ENCODE data around the gene ABCC8.

The ABCC8 gene

DNA sequence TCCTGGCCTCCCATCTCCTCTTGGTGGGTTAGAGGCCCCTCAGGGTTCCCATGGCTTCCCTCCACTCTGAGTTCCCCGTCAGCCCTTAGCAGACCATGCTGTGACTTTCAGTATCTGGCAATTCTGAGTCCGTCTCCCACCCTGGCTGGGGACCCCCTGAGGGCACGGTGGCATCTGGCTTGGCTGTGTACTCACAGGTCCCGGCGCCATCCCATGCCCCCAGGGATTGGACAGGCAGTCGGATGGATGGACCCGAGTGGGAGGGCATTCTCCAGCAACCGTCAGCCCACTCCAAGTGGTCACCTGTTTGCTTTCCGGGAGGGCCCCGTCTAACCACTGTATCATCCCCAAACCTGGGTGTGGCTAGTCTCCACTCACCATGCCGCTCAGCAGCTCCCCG lies 24.0 kb upstream of the ABCC8 start:
- no peaks in the 10 kb centered on the region for H3K4me1 ChIP-seq (ENCODE audit: control insufficient read depth, insufficient read depth, low read length)
- H3K27ac ChIP-seq (ENCODE audit: low read depth, low read length), result no peak overlapping the region
- no peak overlapping the region for H3K4me3 ChIP-seq (ENCODE audit: low read length)
- no peaks in the 10 kb centered on the region for H3K36me3 ChIP-seq (ENCODE audit: control insufficient read depth, insufficient read depth, low read length)
- no peaks in the 10 kb centered on the region for H3K27me3 ChIP-seq (ENCODE audit: control insufficient read depth, insufficient read depth, low read length)
- no peak overlapping the region for H3K9ac ChIP-seq (ENCODE audit: low read length)

DNA sequence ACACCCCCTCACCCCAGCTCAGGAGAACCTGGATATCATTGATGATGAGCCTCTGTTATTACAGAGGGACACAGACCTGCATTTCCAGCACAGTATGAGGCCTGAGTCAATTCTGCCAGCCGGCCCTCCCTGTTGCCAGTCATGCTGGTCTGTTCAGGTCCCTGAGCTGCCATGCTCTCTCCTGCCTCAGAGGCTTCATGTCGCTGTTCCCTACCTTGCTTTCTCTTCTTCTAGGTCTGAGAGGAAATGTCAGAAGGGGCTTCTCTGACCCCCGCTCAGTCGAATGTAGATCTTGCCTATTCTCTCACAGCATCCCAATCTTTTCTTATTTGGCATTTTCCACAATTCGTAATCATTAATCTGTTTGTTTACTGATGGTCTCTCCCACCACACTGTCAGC lies 21.8 kb upstream of the ABCC8 start:
- no peaks in the 10 kb centered on the region for H3K36me3 ChIP-seq (ENCODE audit: control insufficient read depth, insufficient read depth, low read length)
- no peak overlapping the region for H3K27ac ChIP-seq (ENCODE audit: low read depth, low read length)
- no peaks in the 10 kb centered on the region for H3K27me3 ChIP-seq (ENCODE audit: control insufficient read depth, insufficient read depth, low read length)
- no peak overlapping the region for H3K4me3 ChIP-seq (ENCODE audit: low read length)
- no peaks in the 10 kb centered on the region for H3K4me1 ChIP-seq (ENCODE audit: control insufficient read depth, insufficient read depth, low read length)
- no peak overlapping the region for H3K9ac ChIP-seq (ENCODE audit: low read length)

DNA sequence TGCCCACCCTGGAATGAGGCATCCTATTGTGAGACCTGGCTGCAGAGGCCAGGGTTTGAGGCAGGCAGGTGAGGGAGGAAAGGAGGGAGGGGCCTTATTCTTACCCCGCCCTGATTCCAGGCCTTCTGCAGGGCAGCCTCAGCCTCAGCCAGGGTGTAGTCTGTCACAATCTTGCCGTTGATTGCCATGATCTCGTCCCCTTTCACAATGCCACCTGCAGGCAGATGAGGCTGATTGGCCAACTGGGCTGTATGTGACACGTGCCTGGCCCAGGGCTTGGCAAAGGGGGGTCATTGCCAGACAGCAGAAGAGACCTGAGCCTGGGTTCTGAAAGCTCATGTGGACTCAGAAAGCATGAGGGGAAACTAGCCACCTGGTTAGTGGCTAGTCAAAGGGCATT lies 21.4 kb upstream of the ABCC8 start:
- Histone ChIP-seq H3K9ac (ENCODE audit: low read length) (no peak overlapping the region), H3K36me3 (ENCODE audit: control insufficient read depth, insufficient read depth, low read length) (no peaks in the 10 kb centered on the region), H3K27me3 (ENCODE audit: control insufficient read depth, insufficient read depth, low read length) (no peaks in the 10 kb centered on the region), H3K27ac (ENCODE audit: low read depth, low read length) (no peak overlapping the region), H3K4me1 (ENCODE audit: control insufficient read depth, insufficient read depth, low read length) (no peaks in the 10 kb centered on the region), H3K4me3 (ENCODE audit: low read length) (no peak overlapping the region)

DNA sequence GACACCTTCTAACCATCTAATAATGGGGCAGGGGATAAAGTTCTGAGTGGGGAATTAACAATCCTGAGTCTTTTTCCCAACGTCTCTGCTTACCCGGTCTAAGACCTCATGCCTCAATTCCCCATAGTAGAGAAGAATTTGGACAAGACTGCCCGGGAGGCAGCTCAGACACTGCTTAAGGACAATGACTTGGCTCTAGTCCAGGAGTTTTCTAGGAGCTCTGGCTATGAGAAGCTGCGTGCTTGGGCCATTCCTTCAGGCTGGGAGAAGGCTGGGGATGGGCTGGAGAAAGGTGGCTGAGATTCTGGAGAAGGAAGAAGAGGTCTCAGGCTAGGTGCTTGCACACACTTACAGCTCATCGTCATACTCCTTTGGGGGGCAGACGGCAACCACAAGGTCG lies 19.8 kb upstream of the ABCC8 start:
- no peak overlapping the region for H3K4me3 ChIP-seq (ENCODE audit: low read length)
- H3K27ac ChIP-seq (ENCODE audit: low read depth, low read length), result no peak overlapping the region
- no peaks in the 10 kb centered on the region for H3K36me3 ChIP-seq (ENCODE audit: control insufficient read depth, insufficient read depth, low read length)
- H3K9ac ChIP-seq (ENCODE audit: low read length), result no peak overlapping the region
- H3K4me1 ChIP-seq (ENCODE audit: control insufficient read depth, insufficient read depth, low read length), result no peaks in the 10 kb centered on the region
- no peaks in the 10 kb centered on the region for H3K27me3 ChIP-seq (ENCODE audit: control insufficient read depth, insufficient read depth, low read length)

DNA sequence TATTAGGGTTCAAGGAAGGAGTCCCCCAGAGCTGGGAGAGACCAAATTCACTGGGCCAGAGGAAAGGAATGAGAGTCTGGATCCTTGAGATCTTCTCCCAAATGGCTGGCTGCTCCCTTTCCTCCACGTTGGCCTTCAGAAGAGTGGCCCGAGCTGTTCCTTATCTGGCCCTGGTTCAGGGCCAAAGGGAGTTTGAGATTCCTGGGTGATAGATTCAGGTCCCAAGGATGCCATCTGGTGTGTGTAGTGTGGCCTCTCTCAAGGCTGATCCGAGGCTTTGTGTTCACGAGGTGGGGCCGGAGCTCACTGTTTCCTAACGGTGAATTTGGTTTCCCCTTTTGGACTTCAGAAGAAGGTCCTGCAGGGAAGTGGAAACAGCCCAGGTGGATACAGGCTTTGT lies 17.4 kb upstream of the ABCC8 start:
- no peak overlapping the region for H3K27ac ChIP-seq (ENCODE audit: low read depth, low read length)
- H3K4me3 ChIP-seq (ENCODE audit: low read length), result no peak overlapping the region
- no peaks in the 10 kb centered on the region for H3K36me3 ChIP-seq (ENCODE audit: control insufficient read depth, insufficient read depth, low read length)
- no peaks in the 10 kb centered on the region for H3K27me3 ChIP-seq (ENCODE audit: control insufficient read depth, insufficient read depth, low read length)
- no peaks in the 10 kb centered on the region for H3K4me1 ChIP-seq (ENCODE audit: control insufficient read depth, insufficient read depth, low read length)
- no peak overlapping the region for H3K9ac ChIP-seq (ENCODE audit: low read length)

DNA sequence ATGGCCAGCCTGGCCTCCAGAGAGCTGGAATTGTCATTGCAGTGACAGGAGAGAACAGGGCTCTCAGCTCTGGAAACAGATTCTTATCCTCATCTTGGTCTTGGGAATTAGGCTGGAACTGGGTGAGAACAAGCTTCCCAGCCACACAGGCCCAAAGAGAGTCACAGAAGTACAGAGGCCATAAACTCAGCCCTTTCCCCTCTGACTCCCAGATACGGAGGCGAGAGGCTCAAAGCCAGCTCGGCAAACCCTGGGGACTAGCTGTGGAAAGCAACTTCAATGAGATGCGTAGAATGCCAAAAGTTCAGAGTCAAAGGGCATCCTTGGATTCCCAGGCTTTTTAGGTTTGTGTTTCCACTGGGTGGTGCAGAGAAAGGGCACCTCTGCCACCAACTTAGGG lies 14.3 kb upstream of the ABCC8 start:
- Histone ChIP-seq H3K27me3 (ENCODE audit: control insufficient read depth, insufficient read depth, low read length) (no peaks in the 10 kb centered on the region), H3K4me3 (ENCODE audit: low read length) (no peak overlapping the region), H3K36me3 (ENCODE audit: control insufficient read depth, insufficient read depth, low read length) (no peaks in the 10 kb centered on the region), H3K4me1 (ENCODE audit: control insufficient read depth, insufficient read depth, low read length) (no peaks in the 10 kb centered on the region), H3K9ac (ENCODE audit: low read length) (no peak overlapping the region), H3K27ac (ENCODE audit: low read depth, low read length) (no peak overlapping the region)

DNA sequence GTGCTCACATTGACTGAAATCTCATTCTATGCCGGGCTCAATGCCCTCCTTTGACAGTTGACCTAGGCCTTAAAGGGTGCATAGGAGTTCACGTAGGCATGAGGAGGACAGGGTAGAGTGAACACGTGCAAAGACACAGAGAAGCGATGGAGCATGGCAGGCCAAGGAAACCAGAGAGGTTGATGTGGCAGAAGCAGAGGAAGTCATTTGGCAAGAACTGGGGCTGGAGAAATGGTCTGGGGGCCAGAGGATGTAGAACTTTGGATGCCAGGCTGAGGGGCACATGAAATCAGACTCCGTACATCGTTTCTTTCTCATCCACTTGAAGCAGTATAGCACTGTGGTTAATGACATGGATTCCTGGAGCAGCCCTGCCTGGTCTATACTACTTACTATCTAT lies 13.6 kb upstream of the ABCC8 start:
- H3K27ac ChIP-seq (ENCODE audit: low read depth, low read length), result no peak overlapping the region
- no peaks in the 10 kb centered on the region for H3K4me1 ChIP-seq (ENCODE audit: control insufficient read depth, insufficient read depth, low read length)
- no peak overlapping the region for H3K9ac ChIP-seq (ENCODE audit: low read length)
- H3K27me3 ChIP-seq (ENCODE audit: control insufficient read depth, insufficient read depth, low read length), result no peaks in the 10 kb centered on the region
- no peaks in the 10 kb centered on the region for H3K36me3 ChIP-seq (ENCODE audit: control insufficient read depth, insufficient read depth, low read length)
- H3K4me3 ChIP-seq (ENCODE audit: low read length), result no peak overlapping the region

DNA sequence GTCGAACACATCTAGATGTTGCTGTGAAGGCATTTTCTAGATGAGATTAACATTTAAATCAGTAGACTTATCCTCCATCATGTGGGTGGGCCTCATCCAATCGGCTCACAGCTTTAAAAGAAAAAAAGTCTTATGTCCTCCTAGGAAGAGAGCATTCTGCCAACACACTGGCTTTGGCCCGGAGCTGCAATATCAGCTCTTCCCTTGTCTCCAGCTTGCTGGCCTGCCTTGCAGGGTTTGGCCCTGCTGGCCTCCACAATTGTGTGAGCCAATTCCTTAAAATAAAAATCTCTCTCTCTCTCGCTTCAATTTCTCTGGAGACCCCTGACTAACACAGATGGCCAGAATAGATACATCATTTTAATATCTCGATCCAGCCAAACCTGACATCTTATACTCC lies 13.1 kb upstream of the ABCC8 start:
- Histone ChIP-seq H3K27me3 (ENCODE audit: control insufficient read depth, insufficient read depth, low read length) (no peaks in the 10 kb centered on the region), H3K36me3 (ENCODE audit: control insufficient read depth, insufficient read depth, low read length) (no peaks in the 10 kb centered on the region), H3K9ac (ENCODE audit: low read length) (no peak overlapping the region), H3K4me1 (ENCODE audit: control insufficient read depth, insufficient read depth, low read length) (no peaks in the 10 kb centered on the region), H3K27ac (ENCODE audit: low read depth, low read length) (no peak overlapping the region), H3K4me3 (ENCODE audit: low read length) (no peak overlapping the region)

DNA sequence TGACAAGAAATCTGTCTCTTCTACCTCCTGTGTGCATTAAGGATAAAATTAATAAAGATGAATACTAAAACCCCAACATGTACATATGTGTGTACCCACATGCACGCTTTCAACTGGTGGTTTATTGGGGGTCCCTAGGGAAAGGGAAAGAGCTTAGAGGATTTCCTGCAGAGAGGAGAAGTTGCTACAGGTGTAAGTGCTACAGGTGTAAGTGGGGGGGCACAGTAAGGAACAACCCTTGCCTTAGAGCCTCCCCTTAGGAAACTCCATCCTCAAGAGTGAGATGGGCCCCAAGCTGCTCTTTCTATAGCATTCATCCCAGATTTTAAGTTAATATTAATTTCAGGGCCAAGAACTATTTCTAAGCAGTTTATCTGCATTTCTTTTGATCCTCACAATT lies 11.9 kb upstream of the ABCC8 start:
- H3K4me1 ChIP-seq (ENCODE audit: control insufficient read depth, insufficient read depth, low read length), result no peaks in the 10 kb centered on the region
- no peak overlapping the region for H3K4me3 ChIP-seq (ENCODE audit: low read length)
- H3K27me3 ChIP-seq (ENCODE audit: control insufficient read depth, insufficient read depth, low read length), result no peaks in the 10 kb centered on the region
- no peak overlapping the region for H3K27ac ChIP-seq (ENCODE audit: low read depth, low read length)
- no peaks in the 10 kb centered on the region for H3K36me3 ChIP-seq (ENCODE audit: control insufficient read depth, insufficient read depth, low read length)
- H3K9ac ChIP-seq (ENCODE audit: low read length), result no peak overlapping the region

DNA sequence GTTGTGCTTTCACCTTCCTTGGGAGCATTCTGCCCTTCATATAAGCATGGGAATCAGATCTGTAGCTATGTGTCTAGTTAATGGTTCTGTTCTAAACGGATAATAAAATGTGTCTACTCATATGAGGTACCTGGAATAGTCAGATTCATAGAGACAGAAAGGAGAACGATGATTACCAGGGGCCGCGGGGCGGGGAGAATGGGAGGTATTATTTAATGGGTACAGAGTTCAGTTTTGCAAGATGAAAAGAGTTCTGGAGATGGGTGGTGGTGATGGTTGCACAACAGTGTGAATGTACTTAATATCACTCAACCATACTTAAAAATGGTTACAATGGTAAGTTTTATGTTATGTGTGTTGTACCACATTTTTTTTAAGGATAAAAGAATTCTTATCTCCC lies 10.0 kb upstream of the ABCC8 start:
- Histone ChIP-seq H3K27me3 (ENCODE audit: control insufficient read depth, insufficient read depth, low read length) (no peaks in the 10 kb centered on the region), H3K36me3 (ENCODE audit: control insufficient read depth, insufficient read depth, low read length) (no peaks in the 10 kb centered on the region), H3K9ac (ENCODE audit: low read length) (no peak overlapping the region), H3K4me3 (ENCODE audit: low read length) (no peak overlapping the region), H3K4me1 (ENCODE audit: control insufficient read depth, insufficient read depth, low read length) (no peaks in the 10 kb centered on the region), H3K27ac (ENCODE audit: low read depth, low read length) (no peak overlapping the region)

DNA sequence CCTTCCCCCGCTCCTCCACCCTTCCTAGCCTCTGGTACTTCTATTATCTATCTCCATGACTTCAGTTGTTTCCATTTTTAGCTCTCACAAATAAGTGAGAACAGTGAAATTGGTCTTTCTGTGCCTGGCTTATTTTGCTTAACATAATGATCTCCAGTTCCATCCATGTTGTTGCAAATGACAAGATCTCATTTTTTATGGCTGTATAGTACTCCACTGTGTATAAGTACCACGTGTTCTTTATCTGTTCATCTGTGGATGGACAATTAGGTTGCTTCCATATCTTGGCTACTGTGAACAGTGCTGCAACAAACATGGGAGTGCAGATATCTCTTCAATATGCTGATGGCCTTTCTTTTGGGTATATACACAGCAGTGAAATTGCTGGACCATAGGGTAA lies 6.9 kb upstream of the ABCC8 start:
- no peak overlapping the region for H3K27ac ChIP-seq (ENCODE audit: low read depth, low read length)
- H3K9ac ChIP-seq (ENCODE audit: low read length), result no peak overlapping the region
- no peak overlapping the region for H3K4me3 ChIP-seq (ENCODE audit: low read length)
- no peaks in the 10 kb centered on the region for H3K36me3 ChIP-seq (ENCODE audit: control insufficient read depth, insufficient read depth, low read length)
- no peaks in the 10 kb centered on the region for H3K4me1 ChIP-seq (ENCODE audit: control insufficient read depth, insufficient read depth, low read length)
- H3K27me3 ChIP-seq (ENCODE audit: control insufficient read depth, insufficient read depth, low read length), result peaks cover 6% of the 10 kb centered on the region

DNA sequence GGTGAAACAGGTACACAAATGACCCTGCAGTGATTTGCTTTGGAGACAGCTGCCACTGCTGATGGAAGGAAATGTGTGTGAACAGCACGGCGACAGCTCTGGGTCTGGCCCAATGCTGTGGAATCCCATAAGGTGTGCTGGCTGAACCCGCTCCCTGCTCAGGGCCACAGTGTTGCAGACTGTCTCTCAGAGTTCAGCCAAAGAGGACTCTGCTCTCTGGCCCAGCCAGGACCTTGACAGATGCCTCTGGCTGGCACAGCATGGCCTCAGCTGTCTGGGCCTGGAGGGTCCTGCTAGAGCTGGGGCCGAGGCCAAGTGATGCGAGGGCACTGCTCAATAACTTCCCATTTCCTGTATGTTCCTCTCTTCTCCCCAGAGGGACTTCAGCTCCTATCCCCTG lies 5.3 kb upstream of the ABCC8 start:
- Histone ChIP-seq H3K4me3 (ENCODE audit: low read length) (no peak overlapping the region), H3K4me1 (ENCODE audit: control insufficient read depth, insufficient read depth, low read length) (no peaks in the 10 kb centered on the region), H3K27me3 (ENCODE audit: control insufficient read depth, insufficient read depth, low read length) (peaks cover 10% of the 10 kb centered on the region), H3K36me3 (ENCODE audit: control insufficient read depth, insufficient read depth, low read length) (no peaks in the 10 kb centered on the region), H3K27ac (ENCODE audit: low read depth, low read length) (no peak overlapping the region), H3K9ac (ENCODE audit: low read length) (no peak overlapping the region)

DNA sequence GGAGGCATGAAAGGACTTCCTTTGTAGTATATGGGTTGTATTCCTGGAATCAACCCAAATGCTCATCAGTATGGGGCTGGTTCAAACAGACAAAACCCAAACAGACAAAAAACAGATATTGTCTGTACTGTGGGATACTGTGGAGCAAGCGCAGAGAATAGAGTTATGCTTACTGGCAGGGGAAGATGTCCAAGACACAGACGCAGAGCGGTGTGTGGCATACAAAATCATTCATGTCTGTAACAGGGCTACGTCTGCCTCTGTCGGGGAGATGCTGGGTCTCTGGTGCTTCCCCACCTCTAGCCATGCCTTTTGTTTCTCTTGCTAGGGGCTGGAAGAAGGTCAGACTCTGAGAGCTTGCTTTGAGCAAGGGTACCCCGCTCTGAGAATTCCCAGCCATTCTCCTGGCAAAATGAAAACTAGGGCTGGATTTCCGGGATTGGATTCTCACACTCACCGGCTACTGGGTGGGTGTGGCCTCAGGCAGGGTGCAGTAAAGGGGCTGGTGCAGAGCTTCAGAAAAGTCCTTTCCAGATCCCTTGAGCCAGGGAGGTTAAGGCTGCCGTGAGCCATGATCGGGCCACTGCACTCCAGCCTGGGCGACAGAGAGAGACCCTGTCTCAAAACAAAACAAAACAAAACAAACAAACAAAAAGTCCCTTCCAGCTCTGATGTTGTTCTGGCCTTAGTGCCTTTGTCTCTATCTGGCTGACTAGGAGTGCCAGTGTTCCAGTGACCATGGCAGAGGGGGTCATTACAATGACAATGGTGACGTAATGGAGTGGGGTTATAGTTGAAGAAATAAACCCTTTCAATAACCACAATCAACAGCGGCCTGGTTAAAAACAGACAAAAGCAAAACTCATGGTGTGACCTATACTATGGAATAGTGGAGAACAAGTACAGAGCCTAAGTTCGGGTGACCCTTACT lies 2.9 kb upstream of the ABCC8 start:
- Histone ChIP-seq H3K27me3 (ENCODE audit: control insufficient read depth, insufficient read depth, low read length) (peaks cover 15% of the 10 kb centered on the region), H3K9ac (ENCODE audit: low read length) (no peak overlapping the region), H3K4me3 (ENCODE audit: low read length) (no peak overlapping the region), H3K4me1 (ENCODE audit: control insufficient read depth, insufficient read depth, low read length) (no peaks in the 10 kb centered on the region), H3K27ac (ENCODE audit: low read depth, low read length) (no peak overlapping the region), H3K36me3 (ENCODE audit: control insufficient read depth, insufficient read depth, low read length) (no peaks in the 10 kb centered on the region)
